H1 (cell line): ENCODE data around the gene RSU1. TPM values are rescaled to one million over a fixed set of nuclear protein-coding genes. Genes with fewer than 3 reads are reported as not detected.

Experiments used
- CTCF ChIA-PET: fragments of 300-600 bp; sonication (Branson Sonifier 250); formaldehyde crosslinking; loops from one replicate; lab custom pipeline; 2021; ENCODE audit not compliant: partially characterized antibody; lab: Charles Lee
- POLR2A ChIA-PET: fragments of 300-600 bp; sonication (Branson Sonifier 250); formaldehyde crosslinking; loops from one replicate; lab custom pipeline; 2021; ENCODE audit warnings: inconsistent platforms; ENCODE audit not compliant: partially characterized antibody; lab: Charles Lee
- DNase-seq, 2 experiments: peaks; one replicate each; pipeline versions ENCODE4 v3.0.0 to v3.0.0-alpha.2; 2010 to 2022; ENCODE audit warnings: low spot score in 2 of 2, low read depth in 1 of 2, mixed read lengths in 1 of 2
- FAIRE-seq: peaks from 2 replicates; lab custom pipeline; 2011; peaks lifted over from hg19 to GRCh38; lab: Jason Lieb, UNC
- H2AFZ ChIP-seq: 2 replicates; pipeline ENCODE4 v1.8.1; 2012; ENCODE audit warnings: low read length, inconsistent platforms
- H2AK5ac ChIP-seq: 2 replicates; pipeline ENCODE4 v1.6.1; 2013; ENCODE audit warnings: low read depth, low read length
- H2BK120ac ChIP-seq: replicated peaks from 2 replicates; pipeline ENCODE3; 2013; ENCODE audit warnings: low read depth, low read length, inconsistent platforms
- H2BK12ac ChIP-seq: 2 replicates; pipeline ENCODE4 v1.6.1; 2013; ENCODE audit warnings: low read depth, low read length
- H2BK15ac ChIP-seq: 2 replicates; pipeline ENCODE4 v1.6.1; 2013; ENCODE audit warnings: low read length
- H2BK20ac ChIP-seq: 2 replicates; pipeline ENCODE4 v1.6.1; 2013; ENCODE audit warnings: low read length
- H2BK5ac ChIP-seq: 2 replicates; pipeline ENCODE4 v1.6.1; 2013; ENCODE audit warnings: low read depth, low read length
- H3K14ac ChIP-seq: 2 replicates; pipeline ENCODE4 v1.6.1; 2013; ENCODE audit warnings: inconsistent platforms; ENCODE audit not compliant: insufficient read length
- H3K18ac ChIP-seq: 2 replicates; pipeline ENCODE4 v1.6.1; 2013; ENCODE audit warnings: low read length; ENCODE audit errors: extremely low read depth
- H3K23ac ChIP-seq: 2 replicates; pipeline ENCODE4 v1.6.1; 2013; ENCODE audit warnings: inconsistent platforms; ENCODE audit not compliant: insufficient read length
- H3K23me2 ChIP-seq: 2 replicates; pipeline ENCODE4 v1.6.1; 2013; ENCODE audit warnings: low read depth, low read length
- H3K27ac ChIP-seq: 2 replicates; pipeline ENCODE4 v1.6.1; 2011; ENCODE audit warnings: low read depth, low read length, inconsistent platforms
- H3K27me3 ChIP-seq, 4 experiments: replicated peaks in 1 of 4; 1 replicate in 1 of 4; 2 replicates in 3 of 4; pipeline versions ENCODE4 v1.6.1 to v1.8.1; 2011 to 2013; ENCODE audit warnings: low read length in 3 of 4, mild to moderate bottlenecking in 3 of 4, inconsistent platforms in 2 of 4, mixed read lengths in 2 of 4, moderate library complexity in 1 of 4; ENCODE audit not compliant: control insufficient read depth in 3 of 4, insufficient read depth in 3 of 4; ENCODE audit errors: extremely low read depth in 1 of 4
- H3K36me3 ChIP-seq, 4 experiments: 2 replicates each; pipeline versions ENCODE4 v1.6.1 to v1.8.1; 2011 to 2013; ENCODE audit warnings: mild to moderate bottlenecking in 4 of 4, low read length in 3 of 4, moderate library complexity in 2 of 4, control low read depth in 1 of 4, inconsistent platforms in 1 of 4; ENCODE audit not compliant: insufficient read depth in 4 of 4, control insufficient read depth in 2 of 4
- H3K4ac ChIP-seq: replicated peaks from 2 replicates; pipeline ENCODE3; 2013; ENCODE audit warnings: low read length, low read depth, mixed read lengths, inconsistent platforms; ENCODE audit not compliant: insufficient read length
- H3K4me1 ChIP-seq, 4 experiments: replicated peaks in 1 of 4; 1 replicate in 1 of 4; 2 replicates in 3 of 4; pipeline versions ENCODE4 v1.6.1 to v1.8.1; 2011 to 2013; ENCODE audit warnings: low read length in 3 of 4, inconsistent platforms in 2 of 4, mixed read lengths in 1 of 4; ENCODE audit not compliant: insufficient read depth in 4 of 4, control insufficient read depth in 3 of 4
- H3K4me2 ChIP-seq, 2 experiments: 2 replicates each; pipeline versions ENCODE4 v1.6.1 to v1.8.1; 2011 to 2013; ENCODE audit warnings: low read depth in 2 of 2, low read length in 2 of 2, control low read depth in 1 of 2, inconsistent platforms in 1 of 2, mild to moderate bottlenecking in 1 of 2; ENCODE audit not compliant: insufficient read depth in 1 of 2
- H3K4me3 ChIP-seq, 4 experiments: fragments of 200-600, 300-600 bp in 1 of 4; sonication (generic), shearing (Covaris generic), sonication (Bioruptor Twin) in 1 of 4; 2 replicates each; pipeline versions ENCODE4 v1.5.1 to v1.8.1; 2011 to 2016; ENCODE audit warnings: low read length in 4 of 4, low read depth in 3 of 4, control low read depth in 2 of 4, inconsistent platforms in 2 of 4, mild to moderate bottlenecking in 2 of 4, mixed read lengths in 1 of 4, moderate library complexity in 1 of 4; ENCODE audit not compliant: insufficient read depth in 2 of 4; ENCODE audit errors: extremely low read depth in 1 of 4
- H3K56ac ChIP-seq: replicated peaks from 2 replicates; pipeline ENCODE3; 2013; ENCODE audit warnings: low read depth, mild to moderate bottlenecking, mixed read lengths, low read length, inconsistent platforms; ENCODE audit not compliant: insufficient read length
- H3K79me1 ChIP-seq: 2 replicates; pipeline ENCODE4 v1.6.1; 2013; ENCODE audit warnings: low read depth, low read length, control low read depth
- H3K79me2 ChIP-seq, 2 experiments: 2 replicates each; pipeline versions ENCODE4 v1.6.1 to v1.8.1; 2012 to 2013; ENCODE audit warnings: low read length in 2 of 2, mild to moderate bottlenecking in 2 of 2, inconsistent platforms in 1 of 2; ENCODE audit not compliant: insufficient read depth in 2 of 2, control insufficient read depth in 1 of 2
- H3K9ac ChIP-seq, 4 experiments: replicated peaks in 1 of 4; 1 replicate in 1 of 4; 2 replicates in 3 of 4; pipeline versions ENCODE4 v1.6.1 to v1.8.1; 2011 to 2013; ENCODE audit warnings: low read depth in 3 of 4, low read length in 3 of 4, control low read depth in 2 of 4, mild to moderate bottlenecking in 2 of 4, moderate library complexity in 2 of 4, inconsistent platforms in 1 of 4; ENCODE audit errors: extremely low read depth in 1 of 4
- H3K9me3 ChIP-seq, 2 experiments: 2 replicates each; pipeline versions ENCODE4 v1.6.1 to v1.8.1; 2012 to 2013; ENCODE audit warnings: mild to moderate bottlenecking in 2 of 2, moderate library complexity in 2 of 2, control low read depth in 1 of 2, inconsistent platforms in 1 of 2, low read depth in 1 of 2, low read length in 1 of 2, mixed read lengths in 1 of 2; ENCODE audit not compliant: insufficient read depth in 2 of 2
- H4K20me1 ChIP-seq, 2 experiments: replicated peaks in 1 of 2; 2 replicates each; pipeline versions ENCODE3 to v1.8.1; 2011 to 2013; ENCODE audit warnings: inconsistent platforms in 2 of 2, low read length in 2 of 2, mild to moderate bottlenecking in 1 of 2; ENCODE audit not compliant: insufficient read depth in 2 of 2, control insufficient read depth in 1 of 2
- H4K5ac ChIP-seq: 2 replicates; pipeline ENCODE4 v1.6.1; 2013; ENCODE audit warnings: low read length, low read depth, mixed read lengths, inconsistent platforms; ENCODE audit not compliant: insufficient read length
- H4K8ac ChIP-seq: 2 replicates; pipeline ENCODE4 v1.8.0; 2013; ENCODE audit warnings: mild to moderate bottlenecking, moderate library complexity, low read length, inconsistent platforms; ENCODE audit not compliant: insufficient read depth; ENCODE audit errors: extremely low read depth
- H4K91ac ChIP-seq: replicated peaks from 2 replicates; pipeline ENCODE3; 2013; ENCODE audit warnings: low read length, mixed read lengths, inconsistent platforms; ENCODE audit not compliant: insufficient read length
- BRCA1 ChIP-seq: IDR thresholded peaks from 2 replicates; pipeline ENCODE4 v1.6.1; 2012; ENCODE audit warnings: low read depth, low read length, improper control_type of control experiment
- CEBPB ChIP-seq: IDR thresholded peaks from 2 replicates; pipeline ENCODE4 v1.6.1; 2012; ENCODE audit warnings: low read depth, low read length
- CREB1 ChIP-seq: IDR thresholded peaks from 2 replicates; pipeline ENCODE4 v1.6.1; 2012; ENCODE audit warnings: inconsistent platforms
- EP300 ChIP-seq, 2 experiments: IDR thresholded peaks; 1 replicate in 1 of 2; 2 replicates in 1 of 2; pipeline ENCODE4 v1.6.1; 2011 to 2012; ENCODE audit warnings: low read depth in 2 of 2, low read length in 2 of 2, mild to moderate bottlenecking in 2 of 2, borderline replicate concordance in 1 of 2, inconsistent platforms in 1 of 2, moderate library complexity in 1 of 2
- EZH2 ChIP-seq: fragments of 200-600 bp; sonication (generic); IDR thresholded peaks from 2 replicates; pipeline ENCODE4 v1.7.1; 2012; ENCODE audit warnings: low read depth, mild to moderate bottlenecking, moderate library complexity, low read length, inconsistent platforms; ENCODE audit not compliant: severe bottlenecking
- GTF2F1 ChIP-seq: IDR thresholded peaks from 2 replicates; pipeline ENCODE4 v1.6.1; 2012; ENCODE audit warnings: low read depth, low read length, improper control_type of control experiment, borderline replicate concordance
- HDAC2 ChIP-seq, 2 experiments: fragments of 300-600 bp in 1 of 2; sonication (generic) in 1 of 2; IDR thresholded peaks; 2 replicates each; pipeline ENCODE4 v1.6.1; 2011 to 2012; ENCODE audit warnings: low read depth in 2 of 2, low read length in 2 of 2, mild to moderate bottlenecking in 2 of 2, moderate library complexity in 2 of 2, borderline replicate concordance in 1 of 2, inconsistent platforms in 1 of 2
- KDM4A ChIP-seq: IDR thresholded peaks from one replicate; pipeline ENCODE4 v1.7.1; 2012; ENCODE audit warnings: low read depth, mild to moderate bottlenecking, moderate library complexity, low read length, inconsistent platforms; ENCODE audit not compliant: severe bottlenecking
- PHF8 ChIP-seq: fragments of 200-600 bp; sonication (generic); conservative IDR thresholded peaks from 2 replicates; pipeline ENCODE4 v1.7.1; 2012; ENCODE audit warnings: low read depth, mild to moderate bottlenecking, inconsistent platforms, low read length, moderate library complexity
- POLR2A ChIP-seq, 2 experiments: IDR thresholded peaks; 1 replicate in 1 of 2; 2 replicates in 1 of 2; pipeline ENCODE4 v1.6.1; 2011; ENCODE audit warnings: low read depth in 2 of 2, low read length in 2 of 2, mild to moderate bottlenecking in 2 of 2; ENCODE audit errors: control extremely low read depth in 1 of 2
- RAD21 ChIP-seq, 2 experiments: IDR thresholded peaks in 1 of 2; conservative IDR thresholded peaks in 1 of 2; 2 replicates each; pipeline ENCODE4 v1.6.1; 2011; ENCODE audit warnings: low read depth in 2 of 2, low read length in 2 of 2, improper control_type of control experiment in 1 of 2, inconsistent platforms in 1 of 2, mild to moderate bottlenecking in 1 of 2, moderate library complexity in 1 of 2
- SIN3A ChIP-seq, 2 experiments: IDR thresholded peaks in 1 of 2; conservative IDR thresholded peaks in 1 of 2; 2 replicates each; pipeline ENCODE4 v1.6.1; 2011 to 2012; ENCODE audit warnings: low read length in 2 of 2, improper control_type of control experiment in 1 of 2, low read depth in 1 of 2, mild to moderate bottlenecking in 1 of 2
- ZNF274 ChIP-seq: IDR thresholded peaks from 2 replicates; pipeline ENCODE4 v1.7.0; 2012; ENCODE audit warnings: low read length, borderline replicate concordance; ENCODE audit errors: extremely low read depth
- WGBS, 2 experiments: shearing (Covaris generic) in 1 of 2; methylation state at CpG; one replicate each; pipeline versions ENCODE4 v1.1.6 to v1.1.7; 2013 to 2015; ENCODE audit warnings: low lambda C conversion rate in 2 of 2, mixed read lengths in 2 of 2, inconsistent platforms in 1 of 2, low coverage in 1 of 2, missing lambda C conversion rate in 1 of 2; ENCODE audit not compliant: insufficient replicate concordance in 2 of 2, insufficient coverage in 1 of 2, insufficient read length in 1 of 2; ENCODE audit errors: extremely low coverage in 1 of 2, missing lambda C conversion rate in 1 of 2; 5-methylcytosine and 5-hydroxymethylcytosine counted together
- polyA plus RNA-seq, 7 experiments: library from polyadenylated mRNA; depleted of rRNA in 3 of 7; stranded (reverse) in 5 of 7; unstranded in 2 of 7; fragments of >200 nt in 5 of 7; fragments of 200-250 nt in 2 of 7; gene quantifications; 1 replicate in 5 of 7; 2 replicates in 1 of 7; 4 replicates in 1 of 7; pipeline versions ENCODE4 v1.2.1 to v1.2.3, GENCODE V29; 2011 to 2013; ENCODE audit warnings: missing spikeins in 2 of 7, mixed read lengths in 2 of 7
- total RNA-seq: library from RNA; stranded (reverse); fragmentation: NEBNext Ultra II Directional; extraction: Animal tissue kit (Norgen Biotek cat#: 25700); gene quantifications from 2 replicates; pipeline ENCODE4 v1.2.1, GENCODE V29; 2021

The RSU1 gene
- total and polyA plus RNA-seq, 2 of the 8 experiments (the other 6 are each of a cell fraction or from before 2014, with no cell fraction given) = 50.0 to 68.2 TPM

DNA sequence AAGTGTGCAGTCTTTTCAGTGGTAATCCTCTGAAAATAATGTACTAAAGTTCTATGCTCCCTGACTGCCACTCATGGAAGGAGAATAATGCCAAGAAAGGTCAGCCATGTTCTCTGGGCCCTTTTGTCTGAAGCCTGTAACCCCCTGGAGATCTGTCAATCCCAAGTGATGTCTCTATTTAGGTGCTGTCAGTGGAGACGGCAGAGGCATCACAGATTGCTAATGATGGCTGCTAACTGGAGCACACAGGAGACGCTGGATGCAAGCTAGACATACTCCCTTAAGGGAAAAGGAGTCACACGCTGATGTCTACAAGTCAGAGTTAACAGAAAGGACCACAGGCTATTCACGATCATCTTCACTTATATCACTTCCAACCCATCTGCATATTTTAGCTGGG is 118.8 kb downstream of the RSU1 start:
- 92% methylated on average over 4 of the region's 4 CpGs; no CpG with 5 or more reads in 1 of the 2 experiments for WGBS, 2 experiments
- H3K4ac ChIP-seq = no peak overlapping the region
- no peak overlapping the region for H2BK15ac ChIP-seq
- H3K14ac ChIP-seq = no peak overlapping the region
- POLR2A ChIA-PET = no interaction called here
- H3K18ac ChIP-seq = no peak overlapping the region
- H3K9ac ChIP-seq = no peak overlapping the region; a peak in 1 of 7 replicates
- no peak overlapping the region for H2BK5ac ChIP-seq
- H3K23ac ChIP-seq = no peak overlapping the region
- no peak overlapping the region for H2BK120ac ChIP-seq
- no peak overlapping the region for H4K5ac ChIP-seq
- H3K9me3 ChIP-seq = peaks cover 3 to 9% of the 10 kb centered on the region in 2 experiments; a peak in 1 of 4 replicates
- DNase-seq = no peak
- no peak overlapping the region for H3K4me2 ChIP-seq
- CTCF ChIA-PET = no interaction called here
- H2AK5ac ChIP-seq = no peak overlapping the region
- H3K23me2 ChIP-seq = no peaks in the 10 kb centered on the region
- H3K4me3 ChIP-seq = no peak overlapping the region
- H3K4me1 ChIP-seq = no peaks in the 10 kb centered on the region
- no peaks in the 10 kb centered on the region for H3K79me2 ChIP-seq
- H2BK12ac ChIP-seq = no peak overlapping the region
- no peak overlapping the region for H3K56ac ChIP-seq
- no peak overlapping the region for H2BK20ac ChIP-seq
- H4K91ac ChIP-seq = no peak overlapping the region
- FAIRE-seq = no peak
- no peaks in the 10 kb centered on the region for H3K36me3 ChIP-seq
- no peak overlapping the region for H3K27ac ChIP-seq
- H4K20me1 ChIP-seq = no peaks in the 10 kb centered on the region
- no peak overlapping the region for H4K8ac ChIP-seq
- H3K79me1 ChIP-seq = no peaks in the 10 kb centered on the region
- H2AFZ ChIP-seq = no peak overlapping the region
- peaks cover 0 to 1% (median 0%) of the 10 kb centered on the region in 4 experiments; a peak in 1 of 7 replicates for H3K27me3 ChIP-seq
- TF ChIP-seq BRCA1 (no peak), CEBPB (no peak), ZNF274 (no peak), HDAC2 (IDR thresholded peaks at IDR 0.05; ENCODE audit: borderline replicate concordance in 1 of 2, low read depth in 2 of 2, low read length in 2 of 2) (no peak), CREB1 (no peak), EZH2 (no peak), PHF8 (no peak), POLR2A (IDR thresholded peaks at IDR 0.05; ENCODE audit: control extremely low read depth in 1 of 2, low read depth in 2 of 2, low read length in 2 of 2) (no peak), SIN3A (conservative IDR thresholded peaks at IDR 0.05 in 1 of 2, IDR thresholded peaks at IDR 0.05 in 1 of 2; ENCODE audit: low read depth in 1 of 2, low read length in 2 of 2) (no peak), KDM4A (no peak), GTF2F1 (no peak), RAD21 (IDR thresholded peaks at IDR 0.05 in 1 of 2, conservative IDR thresholded peaks at IDR 0.05 in 1 of 2; ENCODE audit: low read depth in 2 of 2, low read length in 2 of 2) (no peak), EP300 (IDR thresholded peaks at IDR 0.05; ENCODE audit: borderline replicate concordance in 1 of 2, low read depth in 2 of 2, low read length in 2 of 2) (no peak)
